SK-N-SH (cell line): ENCODE results near the gene REXO5. TPM values are rescaled to one million over a fixed set of nuclear protein-coding genes. Genes with fewer than 3 reads are reported as not detected.

Experiments
- CTCF ChIA-PET: fragments of 300-600, 350-600 bp; formaldehyde crosslinking; extraction: SDS; loops from one replicate; lab custom pipeline; 2021; lab: Yijun Ruan, JAX
- POLR2A ChIA-PET: fragments of 350-600 bp; sonication (Branson Sonifier 250); formaldehyde crosslinking; extraction: SDS; loops from one replicate; lab custom pipeline; 2020; ENCODE audit warnings: antibody characterized with exemption, inconsistent platforms; lab: Yijun Ruan, JAX
- DNase-seq: peaks from one replicate; pipeline ENCODE4 v3.0.0; 2012
- H2AFZ ChIP-seq: fragments of 200-600 bp; sonication (generic); 2 replicates; pipeline ENCODE4 v1.8.1; 2016; ENCODE audit warnings: antibody characterized with exemption, mild to moderate bottlenecking, low read depth
- H3F3A ChIP-seq: fragments of 200-600 bp; sonication (generic); replicated peaks from 2 replicates; pipeline ENCODE3; 2016; ENCODE audit warnings: antibody characterized with exemption, mild to moderate bottlenecking; ENCODE audit not compliant: insufficient read depth
- H3K27ac ChIP-seq, 2 experiments: fragments of 200-500 bp in 1 of 2; fragments of 200-600 bp in 1 of 2; sonication (Bioruptor generic) in 1 of 2; sonication (generic), shearing (Covaris generic) in 1 of 2; 2 replicates each; pipeline versions ENCODE4 v1.5.1 to v1.6.1; 2014 to 2016; ENCODE audit warnings: low read depth in 2 of 2, inconsistent platforms in 1 of 2, low read length in 1 of 2, mild to moderate bottlenecking in 1 of 2, mixed read lengths in 1 of 2
- H3K27me3 ChIP-seq: fragments of 200-600 bp; sonication (generic), shearing (Covaris generic); 2 replicates; pipeline ENCODE4 v1.6.1; 2016; ENCODE audit warnings: mixed run types; ENCODE audit not compliant: insufficient read depth
- H3K36me3 ChIP-seq, 2 experiments: fragments of 200-500 bp in 1 of 2; fragments of 200-600 bp in 1 of 2; sonication (Bioruptor generic) in 1 of 2; sonication (generic) in 1 of 2; replicated peaks in 1 of 2; 2 replicates each; pipeline versions ENCODE3 to v1.5.1; 2014 to 2016; ENCODE audit warnings: low read length in 1 of 2, mild to moderate bottlenecking in 1 of 2; ENCODE audit not compliant: insufficient read depth in 2 of 2, control insufficient read depth in 1 of 2
- H3K4me1 ChIP-seq, 2 experiments: fragments of 200-500 bp in 1 of 2; fragments of 200-600 bp in 1 of 2; sonication (Bioruptor generic) in 1 of 2; sonication (generic), shearing (Covaris generic) in 1 of 2; 2 replicates each; pipeline versions ENCODE4 v1.5.1 to v1.6.1; 2014 to 2016; ENCODE audit warnings: low read depth in 1 of 2, low read length in 1 of 2, mixed run types in 1 of 2; ENCODE audit not compliant: insufficient read depth in 2 of 2, control insufficient read depth in 1 of 2
- H3K4me2 ChIP-seq: fragments of 200-600 bp; sonication (generic), shearing (Covaris generic); 2 replicates; pipeline ENCODE4 v1.6.1; 2017; ENCODE audit warnings: mixed run types
- H3K4me3 ChIP-seq, 2 experiments: fragments of 200-500 bp in 1 of 2; fragments of 200-600 bp in 1 of 2; sonication (Bioruptor generic) in 1 of 2; sonication (generic), shearing (Covaris generic) in 1 of 2; 2 replicates each; pipeline versions ENCODE4 v1.5.1 to v1.8.1; 2014 to 2016; ENCODE audit warnings: low read depth in 2 of 2, inconsistent platforms in 1 of 2, low read length in 1 of 2, mild to moderate bottlenecking in 1 of 2, mixed read lengths in 1 of 2, moderate library complexity in 1 of 2
- H3K79me2 ChIP-seq: fragments of 200-600 bp; sonication (generic); 2 replicates; pipeline ENCODE4 v1.8.1; 2017; ENCODE audit warnings: mild to moderate bottlenecking; ENCODE audit not compliant: insufficient read depth
- H3K9ac ChIP-seq: fragments of 200-600 bp; sonication (generic); 2 replicates; pipeline ENCODE4 v1.6.1; 2017; ENCODE audit warnings: mixed run types
- H3K9me2 ChIP-seq: fragments of 200-600 bp; sonication (generic); 2 replicates; pipeline ENCODE4 v1.6.1; 2017; ENCODE audit warnings: mixed run types
- H3K9me3 ChIP-seq: fragments of 200-600 bp; sonication (generic); 2 replicates; pipeline ENCODE4 v1.6.1; 2017; ENCODE audit warnings: mixed run types, mild to moderate bottlenecking, moderate library complexity
- H4K20me1 ChIP-seq: fragments of 200-600 bp; sonication (generic); 2 replicates; pipeline ENCODE4 v1.6.1; 2017; ENCODE audit warnings: mild to moderate bottlenecking, mixed run types; ENCODE audit not compliant: insufficient read depth
- EP300 ChIP-seq, 2 experiments: IDR thresholded peaks; 2 replicates each; pipeline versions ENCODE4 v1.4.0 to v1.6.1; 2012; ENCODE audit warnings: borderline replicate concordance in 1 of 2, low read depth in 1 of 2, low read length in 1 of 2
- FOXM1 ChIP-seq: IDR thresholded peaks from 2 replicates; pipeline ENCODE4 v1.4.0; 2012; ENCODE audit warnings: low read depth, mild to moderate bottlenecking
- GATA2 ChIP-seq: sonication (generic); formaldehyde crosslinking; IDR thresholded peaks from 2 replicates; pipeline ENCODE4 v1.5.0; 2020; ENCODE audit warnings: mild to moderate bottlenecking, missing genetic modification reagents
- JUND ChIP-seq: IDR thresholded peaks from 2 replicates; pipeline ENCODE4 v1.4.0; 2012
- MXI1 ChIP-seq: IDR thresholded peaks from 2 replicates; pipeline ENCODE4 v1.6.1; 2012; ENCODE audit warnings: mild to moderate bottlenecking, low read depth, low read length, improper control_type of control experiment
- NFIC ChIP-seq: IDR thresholded peaks from 2 replicates; pipeline ENCODE4 v1.4.0; 2012; ENCODE audit warnings: borderline replicate concordance
- POLR2AphosphoS5 ChIP-seq: IDR thresholded peaks from 2 replicates; pipeline ENCODE4 v1.6.1; 2012; ENCODE audit warnings: low read depth, low read length
- RCOR1 ChIP-seq: fragments of 150-350 bp; IDR thresholded peaks from 2 replicates; pipeline ENCODE4 v1.6.1; 2017; ENCODE audit warnings: antibody characterized with exemption, low read length
- TAF1 ChIP-seq: IDR thresholded peaks from 2 replicates; pipeline ENCODE4 v1.6.1; 2012; ENCODE audit warnings: low read depth, mild to moderate bottlenecking, low read length, moderate library complexity, borderline replicate concordance
- TCF12 ChIP-seq: IDR thresholded peaks from 2 replicates; pipeline ENCODE4 v1.4.0; 2012
- WGBS: methylation state at CpG from one replicate; pipeline ENCODE4 v1.1.6; 2017; ENCODE audit warnings: low lambda C conversion rate; 5-methylcytosine and 5-hydroxymethylcytosine counted together
- polyA plus RNA-seq, 3 experiments: library from polyadenylated mRNA; depleted of rRNA; stranded (reverse); fragments of >200 nt; gene quantifications; 2 replicates each; pipeline ENCODE4 v1.2.3, GENCODE V29; 2012
- TF ChIP-seq, protein P1 (sequence below): fragments of 150-350 bp; IDR thresholded peaks from 2 replicates; pipeline ENCODE4 v1.6.1; 2017; ENCODE audit warnings: antibody characterized with exemption, low read length, low read depth, borderline replicate concordance
- TF ChIP-seq, protein P2 (sequence below): fragments of 200-600 bp; sonication (generic); IDR thresholded peaks from 2 replicates; pipeline ENCODE4 v1.6.1; 2017; ENCODE audit warnings: antibody characterized with exemption, mild to moderate bottlenecking, moderate library complexity
- TF ChIP-seq, protein P3 (sequence below): IDR thresholded peaks from 2 replicates; pipeline ENCODE4 v1.6.1; 2012; ENCODE audit warnings: mild to moderate bottlenecking, low read depth, low read length, moderate library complexity

The REXO5 gene
- polyA plus RNA-seq, 1 of the 3 experiments (the other 2 are of a cell fraction), result 3.8 TPM

DNA sequence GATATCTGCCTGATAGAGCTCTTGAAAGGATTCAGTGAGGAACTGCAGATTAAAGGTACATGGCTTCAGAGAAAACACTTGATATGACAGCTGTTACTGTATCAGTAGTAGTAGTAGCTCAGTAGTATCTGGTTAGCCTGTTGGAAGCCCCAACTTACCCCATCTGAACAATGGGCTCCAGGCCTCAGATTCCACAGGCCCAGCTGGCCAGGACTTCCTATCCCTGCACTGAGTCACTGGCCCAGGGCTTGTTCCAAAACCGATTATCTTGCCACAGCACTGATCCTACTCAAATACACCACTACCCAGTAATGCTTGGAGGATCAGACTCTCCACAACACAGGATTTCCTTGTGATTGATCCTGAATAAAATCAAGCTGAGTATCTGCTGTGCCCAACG lies 61.3 kb downstream of the REXO5 start:
- H3K9ac ChIP-seq, result no peak overlapping the region
- H2AFZ ChIP-seq, result no peak overlapping the region
- no peak for TF ChIP-seq POLR2AphosphoS5
- TF ChIP-seq, protein P1, sequence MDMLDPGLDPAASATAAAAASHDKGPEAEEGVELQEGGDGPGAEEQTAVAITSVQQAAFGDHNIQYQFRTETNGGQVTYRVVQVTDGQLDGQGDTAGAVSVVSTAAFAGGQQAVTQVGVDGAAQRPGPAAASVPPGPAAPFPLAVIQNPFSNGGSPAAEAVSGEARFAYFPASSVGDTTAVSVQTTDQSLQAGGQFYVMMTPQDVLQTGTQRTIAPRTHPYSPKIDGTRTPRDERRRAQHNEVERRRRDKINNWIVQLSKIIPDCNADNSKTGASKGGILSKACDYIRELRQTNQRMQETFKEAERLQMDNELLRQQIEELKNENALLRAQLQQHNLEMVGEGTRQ, result no peak
- TF ChIP-seq EP300 (IDR thresholded peaks at IDR 0.05; ENCODE audit: borderline replicate concordance in 1 of 2, low read depth in 1 of 2, low read length in 1 of 2), result no peak
- H3K27ac ChIP-seq, result peak overlapping the region in 1 of 2 experiments; percentile 25; a peak in 2 of 4 replicates
- CTCF ChIA-PET, result interaction anchor here (1.0 to 4.8 kb wide), 2 partner anchors 11 to 18 kb away, joined by 3 to 23 read pairs; no protein-coding TSS in a partner anchor
- peaks cover 84% of the 10 kb centered on the region for H3K79me2 ChIP-seq
- peaks cover 36 to 41% of the 10 kb centered on the region in 2 experiments for H3K4me1 ChIP-seq
- H3K4me2 ChIP-seq, result no peak overlapping the region
- no peaks in the 10 kb centered on the region for H3K36me3 ChIP-seq
- no peaks in the 10 kb centered on the region for H4K20me1 ChIP-seq
- DNase-seq, result no peak
- POLR2A ChIA-PET, result interaction anchor here (2.1 kb wide), 1 partner anchor 32 kb away, joined by 7 read pairs; the partner anchor contains the start of gene DCUN1D3
- WGBS, result 73% methylated on average over 2 of the region's 2 CpGs
- no peaks in the 10 kb centered on the region for H3K9me3 ChIP-seq
- no peaks in the 10 kb centered on the region for H3K27me3 ChIP-seq
- H3F3A ChIP-seq, result peaks cover 21% of the 10 kb centered on the region
- H3K9me2 ChIP-seq, result no peaks in the 10 kb centered on the region
- H3K4me3 ChIP-seq, result no peak overlapping the region

DNA sequence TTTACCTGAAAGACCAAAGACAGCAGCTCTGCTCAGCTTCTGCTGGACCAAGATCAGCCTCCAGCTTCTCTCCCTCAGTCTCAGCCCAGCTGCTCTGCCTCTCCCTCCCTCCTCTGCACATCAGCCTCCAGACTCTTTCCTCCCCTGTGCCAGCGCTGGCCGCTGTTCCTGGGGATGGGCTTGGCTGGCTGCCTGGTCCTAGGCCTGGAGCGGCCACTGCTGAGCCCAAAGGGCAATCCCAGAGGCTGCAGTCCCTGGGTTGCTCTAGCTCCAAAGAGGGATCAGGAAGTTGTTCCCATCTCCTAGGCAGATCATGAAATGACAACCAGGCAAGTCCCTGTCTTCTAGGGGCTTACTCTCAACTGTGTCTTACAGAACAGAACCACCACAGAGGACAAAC lies 62.6 kb downstream of the REXO5 start:
- ChIA-PET CTCF (interaction anchor here (4.8 kb wide), 1 partner anchor 19 kb away, joined by 23 read pairs; no protein-coding TSS in a partner anchor), POLR2A (interaction anchor here (2.1 kb wide), 1 partner anchor 31 kb away, joined by 7 read pairs; the partner anchor contains the start of gene DCUN1D3)
- Histone ChIP-seq H2AFZ (no peak overlapping the region), H3K9me2 (no peaks in the 10 kb centered on the region), H3K4me1 (peaks cover 41% of the 10 kb centered on the region in 2 experiments), H3F3A (peaks cover 21% of the 10 kb centered on the region), H4K20me1 (no peaks in the 10 kb centered on the region), H3K9me3 (no peaks in the 10 kb centered on the region), H3K27me3 (no peaks in the 10 kb centered on the region), H3K4me3 (no peak overlapping the region), H3K4me2 (peak overlapping the region; percentile 32; the same call in 1 of the 2 replicates), H3K79me2 (peaks cover 84% of the 10 kb centered on the region), H3K27ac (peak overlapping the region; percentile 53 to 62; a peak in 3 of 4 replicates), H3K36me3 (no peaks in the 10 kb centered on the region), H3K9ac (no peak overlapping the region)
- peak; percentile 18; the same call in 1 of the 2 replicates for TF ChIP-seq GATA2 (CRISPR knock-in tag)
- TF ChIP-seq RCOR1, result 0 out of 2 replicates have a peak, but pooled peaks have one; percentile 37
- TF ChIP-seq FOXM1, result no peak
- TF ChIP-seq TCF12, result peak; percentile 33; the same call in 1 of the 2 replicates
- no peak for TF ChIP-seq TAF1
- TF ChIP-seq NFIC, result peak; percentile 84
- DNase-seq, result peak; percentile 65
- 0% methylated on average over 3 of the region's 3 CpGs for WGBS

DNA sequence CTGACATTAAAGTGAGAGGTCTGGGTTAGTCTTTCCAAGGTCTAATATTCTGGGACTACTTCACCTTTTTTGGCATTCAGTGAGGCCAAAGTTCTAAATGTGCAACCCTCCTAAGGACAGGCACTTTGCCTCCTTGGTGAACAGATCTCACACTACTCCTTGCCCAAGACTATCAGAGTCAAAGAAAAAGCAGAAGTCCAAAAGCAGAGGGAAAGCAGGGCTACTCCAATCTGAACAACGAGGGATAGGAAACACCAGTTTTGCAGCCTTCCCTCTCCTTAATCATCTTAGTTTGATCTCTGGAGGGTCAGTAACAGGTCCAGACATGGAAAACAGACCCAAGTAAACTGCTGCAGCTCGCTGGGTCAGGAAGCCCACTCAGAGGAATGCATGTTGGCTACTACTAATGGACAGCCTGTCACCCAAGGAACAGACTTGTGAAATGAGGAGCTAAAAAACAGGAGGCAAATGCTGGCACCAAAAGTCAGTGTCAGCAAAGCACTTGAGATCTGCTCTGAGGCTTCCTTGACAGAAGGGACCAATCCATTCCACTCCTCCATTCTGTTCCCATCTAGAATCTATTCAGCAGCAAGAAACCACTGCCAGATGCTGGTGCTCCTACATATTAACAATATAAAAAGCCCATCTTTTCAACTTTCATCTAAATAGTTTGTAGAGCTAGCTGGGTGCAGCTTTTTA lies 63.9 kb downstream of the REXO5 start:
- Histone ChIP-seq H3K4me1 (peaks cover 43 to 51% of the 10 kb centered on the region in 2 experiments), H3K36me3 (no peaks in the 10 kb centered on the region), H3F3A (peaks cover 16% of the 10 kb centered on the region), H3K9ac (no peak overlapping the region), H4K20me1 (no peaks in the 10 kb centered on the region), H3K9me3 (no peaks in the 10 kb centered on the region), H3K79me2 (peaks cover 84% of the 10 kb centered on the region), H2AFZ (no peak overlapping the region), H3K4me2 (no peak overlapping the region), H3K9me2 (no peaks in the 10 kb centered on the region), H3K27me3 (no peaks in the 10 kb centered on the region), H3K4me3 (no peak overlapping the region), H3K27ac (no peak overlapping the region)
- POLR2A ChIA-PET, result no interaction called here
- DNase-seq, result no peak
- CTCF ChIA-PET, result interaction anchor here (0.6 to 1.5 kb wide), 3 partner anchors 20 to 963 kb away, joined by 3 to 5 read pairs (median 3); no protein-coding TSS in a partner anchor
- WGBS, result 90% methylated on average over 2 of the region's 2 CpGs
- TF ChIP-seq POLR2AphosphoS5 (no peak), NFIC (no peak), TAF1 (no peak), JUND (no peak), FOXM1 (no peak), MXI1 (no peak)
- TF ChIP-seq, protein P2, sequence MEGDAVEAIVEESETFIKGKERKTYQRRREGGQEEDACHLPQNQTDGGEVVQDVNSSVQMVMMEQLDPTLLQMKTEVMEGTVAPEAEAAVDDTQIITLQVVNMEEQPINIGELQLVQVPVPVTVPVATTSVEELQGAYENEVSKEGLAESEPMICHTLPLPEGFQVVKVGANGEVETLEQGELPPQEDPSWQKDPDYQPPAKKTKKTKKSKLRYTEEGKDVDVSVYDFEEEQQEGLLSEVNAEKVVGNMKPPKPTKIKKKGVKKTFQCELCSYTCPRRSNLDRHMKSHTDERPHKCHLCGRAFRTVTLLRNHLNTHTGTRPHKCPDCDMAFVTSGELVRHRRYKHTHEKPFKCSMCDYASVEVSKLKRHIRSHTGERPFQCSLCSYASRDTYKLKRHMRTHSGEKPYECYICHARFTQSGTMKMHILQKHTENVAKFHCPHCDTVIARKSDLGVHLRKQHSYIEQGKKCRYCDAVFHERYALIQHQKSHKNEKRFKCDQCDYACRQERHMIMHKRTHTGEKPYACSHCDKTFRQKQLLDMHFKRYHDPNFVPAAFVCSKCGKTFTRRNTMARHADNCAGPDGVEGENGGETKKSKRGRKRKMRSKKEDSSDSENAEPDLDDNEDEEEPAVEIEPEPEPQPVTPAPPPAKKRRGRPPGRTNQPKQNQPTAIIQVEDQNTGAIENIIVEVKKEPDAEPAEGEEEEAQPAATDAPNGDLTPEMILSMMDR, result no peak
- TF ChIP-seq, protein P3, sequence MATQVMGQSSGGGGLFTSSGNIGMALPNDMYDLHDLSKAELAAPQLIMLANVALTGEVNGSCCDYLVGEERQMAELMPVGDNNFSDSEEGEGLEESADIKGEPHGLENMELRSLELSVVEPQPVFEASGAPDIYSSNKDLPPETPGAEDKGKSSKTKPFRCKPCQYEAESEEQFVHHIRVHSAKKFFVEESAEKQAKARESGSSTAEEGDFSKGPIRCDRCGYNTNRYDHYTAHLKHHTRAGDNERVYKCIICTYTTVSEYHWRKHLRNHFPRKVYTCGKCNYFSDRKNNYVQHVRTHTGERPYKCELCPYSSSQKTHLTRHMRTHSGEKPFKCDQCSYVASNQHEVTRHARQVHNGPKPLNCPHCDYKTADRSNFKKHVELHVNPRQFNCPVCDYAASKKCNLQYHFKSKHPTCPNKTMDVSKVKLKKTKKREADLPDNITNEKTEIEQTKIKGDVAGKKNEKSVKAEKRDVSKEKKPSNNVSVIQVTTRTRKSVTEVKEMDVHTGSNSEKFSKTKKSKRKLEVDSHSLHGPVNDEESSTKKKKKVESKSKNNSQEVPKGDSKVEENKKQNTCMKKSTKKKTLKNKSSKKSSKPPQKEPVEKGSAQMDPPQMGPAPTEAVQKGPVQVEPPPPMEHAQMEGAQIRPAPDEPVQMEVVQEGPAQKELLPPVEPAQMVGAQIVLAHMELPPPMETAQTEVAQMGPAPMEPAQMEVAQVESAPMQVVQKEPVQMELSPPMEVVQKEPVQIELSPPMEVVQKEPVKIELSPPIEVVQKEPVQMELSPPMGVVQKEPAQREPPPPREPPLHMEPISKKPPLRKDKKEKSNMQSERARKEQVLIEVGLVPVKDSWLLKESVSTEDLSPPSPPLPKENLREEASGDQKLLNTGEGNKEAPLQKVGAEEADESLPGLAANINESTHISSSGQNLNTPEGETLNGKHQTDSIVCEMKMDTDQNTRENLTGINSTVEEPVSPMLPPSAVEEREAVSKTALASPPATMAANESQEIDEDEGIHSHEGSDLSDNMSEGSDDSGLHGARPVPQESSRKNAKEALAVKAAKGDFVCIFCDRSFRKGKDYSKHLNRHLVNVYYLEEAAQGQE, result no peak
